HUES64 (cell line): ENCODE measurements around the gene CNTN3.

Experiments used
- H3K27ac ChIP-seq: 2 replicates; pipeline ENCODE4 v1.7.0; 2013; ENCODE audit warnings: low read depth, low read length, inconsistent platforms
- H3K27me3 ChIP-seq: 2 replicates; pipeline ENCODE4 v1.6.1; 2013; ENCODE audit warnings: mild to moderate bottlenecking, low read length; ENCODE audit not compliant: insufficient read depth
- H3K36me3 ChIP-seq: 2 replicates; pipeline ENCODE4 v1.6.1; 2013; ENCODE audit warnings: mild to moderate bottlenecking, low read length; ENCODE audit not compliant: insufficient read depth
- H3K4me1 ChIP-seq: 2 replicates; pipeline ENCODE4 v1.6.1; 2013; ENCODE audit warnings: mild to moderate bottlenecking, low read length, moderate library complexity; ENCODE audit not compliant: insufficient read depth
- H3K4me3 ChIP-seq: 2 replicates; pipeline ENCODE4 v1.5.1; 2013; ENCODE audit warnings: mild to moderate bottlenecking, low read length, moderate library complexity
- H3K9ac ChIP-seq: 2 replicates; pipeline ENCODE4 v1.6.1; 2013; ENCODE audit warnings: mild to moderate bottlenecking, low read depth, low read length
- H3K9me3 ChIP-seq: 2 replicates; pipeline ENCODE4 v1.6.1; 2013; ENCODE audit warnings: low read depth, low read length; ENCODE audit not compliant: insufficient read depth
- WGBS: fragments of 150-250, 120-280 bp; methylation state at CpG from one replicate; pipeline ENCODE4 v1.1.7; 2013; ENCODE audit warnings: missing lambda C conversion rate; 5-methylcytosine and 5-hydroxymethylcytosine counted together

Gene CNTN3

GRCh38 chr3:74633021-74633420, 18.6 kb upstream of the CNTN3 start:
- 89% methylated on average over 1 of the region's 1 CpG for WGBS
- no peaks in the 10 kb centered on the region for H3K27me3 ChIP-seq
- H3K4me3 ChIP-seq: no peak overlapping the region
- H3K4me1 ChIP-seq: no peaks in the 10 kb centered on the region
- no peaks in the 10 kb centered on the region for H3K36me3 ChIP-seq
- no peak overlapping the region for H3K9ac ChIP-seq
- no peak overlapping the region for H3K27ac ChIP-seq
- no peaks in the 10 kb centered on the region for H3K9me3 ChIP-seq

DNA sequence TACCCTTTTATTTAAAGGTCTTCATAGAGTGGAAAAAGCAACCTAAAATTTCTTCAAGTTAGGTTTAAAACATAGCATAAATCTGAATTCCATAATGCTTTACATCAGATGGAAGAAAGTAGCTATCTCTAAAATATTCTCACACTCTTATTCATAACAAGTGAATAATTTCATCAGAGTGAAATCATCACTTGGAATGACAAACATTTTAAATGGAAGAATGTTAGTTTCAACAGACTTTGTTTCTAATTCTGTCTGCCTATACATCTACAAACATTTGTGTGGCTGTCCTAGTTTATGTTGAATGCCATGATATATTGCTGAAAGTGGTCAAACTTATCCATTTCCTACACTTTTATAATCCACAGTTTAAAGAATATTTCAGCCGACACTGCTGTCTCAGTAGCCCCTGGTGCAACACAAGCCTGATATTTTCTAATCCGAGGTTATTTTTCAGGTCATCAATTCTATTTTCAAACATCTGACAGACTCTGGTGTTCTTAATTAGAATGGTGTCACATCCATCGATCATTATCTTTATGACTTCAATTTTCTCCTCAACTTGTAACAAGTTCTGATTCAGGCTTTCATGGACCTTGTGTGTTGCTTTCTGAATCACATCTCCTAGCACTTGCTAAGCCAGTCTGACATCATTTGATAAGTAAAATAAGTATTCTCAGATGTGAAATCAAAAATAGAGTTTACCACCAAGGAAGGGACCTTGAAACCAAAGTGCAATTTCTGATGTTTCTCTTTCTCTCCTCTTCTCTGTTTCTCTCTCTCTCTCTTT, 17.1 kb upstream of the CNTN3 start:
- no peaks in the 10 kb centered on the region for H3K27me3 ChIP-seq
- no peaks in the 10 kb centered on the region for H3K4me1 ChIP-seq
- no peak overlapping the region for H3K9ac ChIP-seq
- H3K27ac ChIP-seq: no peak overlapping the region
- no peaks in the 10 kb centered on the region for H3K36me3 ChIP-seq
- no peak overlapping the region for H3K4me3 ChIP-seq
- 85% methylated on average over 3 of the region's 3 CpGs for WGBS
- no peaks in the 10 kb centered on the region for H3K9me3 ChIP-seq

GRCh38 chr3:74630602-74631001, 16.1 kb upstream of the CNTN3 start:
- no peaks in the 10 kb centered on the region for H3K4me1 ChIP-seq

GRCh38 chr3:74626011-74626410, 11.6 kb upstream of the CNTN3 start:
- no peaks in the 10 kb centered on the region for H3K4me1 ChIP-seq
- H3K9me3 ChIP-seq: no peaks in the 10 kb centered on the region
- no peak overlapping the region for H3K9ac ChIP-seq
- WGBS: 93% methylated on average over 2 of the region's 2 CpGs
- no peak overlapping the region for H3K4me3 ChIP-seq
- no peak overlapping the region for H3K27ac ChIP-seq
- no peaks in the 10 kb centered on the region for H3K27me3 ChIP-seq
- no peaks in the 10 kb centered on the region for H3K36me3 ChIP-seq

More at GRCh38 chr3:74630602-74631001, 16.1 kb upstream of the CNTN3 start:
- H3K36me3 ChIP-seq: no peaks in the 10 kb centered on the region
- 94% methylated on average over 4 of the region's 4 CpGs for WGBS
- H3K9ac ChIP-seq: no peak overlapping the region
- no peaks in the 10 kb centered on the region for H3K9me3 ChIP-seq
- no peaks in the 10 kb centered on the region for H3K27me3 ChIP-seq
- no peak overlapping the region for H3K27ac ChIP-seq
- H3K4me3 ChIP-seq: no peak overlapping the region

GRCh38 chr3:74624301-74624700, 9.8 kb upstream of the CNTN3 start:
- Histone ChIP-seq H3K4me3 (no peak overlapping the region), H3K27ac (no peak overlapping the region), H3K9ac (no peak overlapping the region), H3K4me1 (no peaks in the 10 kb centered on the region), H3K9me3 (no peaks in the 10 kb centered on the region), H3K27me3 (no peaks in the 10 kb centered on the region), H3K36me3 (no peaks in the 10 kb centered on the region)
- WGBS: 83% methylated on average over 3 of the region's 3 CpGs

- Histone ChIP-seq H3K9ac (no peak overlapping the region), H3K9me3 (no peaks in the 10 kb centered on the region), H3K4me1 (no peaks in the 10 kb centered on the region), H3K36me3 (no peaks in the 10 kb centered on the region), H3K27ac (no peak overlapping the region), H3K4me3 (no peak overlapping the region), H3K27me3 (no peaks in the 10 kb centered on the region)
Measured at GRCh38 chr3:74623261-74623836, 8.9 kb upstream of the CNTN3 start.

- H3K9ac ChIP-seq: no peak overlapping the region
- 79% methylated on average over 1 of the region's 1 CpG for WGBS
- peaks cover 7% of the 10 kb centered on the region for H3K27me3 ChIP-seq
- H3K4me3 ChIP-seq: no peak overlapping the region
- H3K36me3 ChIP-seq: no peaks in the 10 kb centered on the region
- no peaks in the 10 kb centered on the region for H3K9me3 ChIP-seq
- no peak overlapping the region for H3K27ac ChIP-seq
- no peaks in the 10 kb centered on the region for H3K4me1 ChIP-seq
Measured at GRCh38 chr3:74621581-74621980, 7.1 kb upstream of the CNTN3 start.

DNA sequence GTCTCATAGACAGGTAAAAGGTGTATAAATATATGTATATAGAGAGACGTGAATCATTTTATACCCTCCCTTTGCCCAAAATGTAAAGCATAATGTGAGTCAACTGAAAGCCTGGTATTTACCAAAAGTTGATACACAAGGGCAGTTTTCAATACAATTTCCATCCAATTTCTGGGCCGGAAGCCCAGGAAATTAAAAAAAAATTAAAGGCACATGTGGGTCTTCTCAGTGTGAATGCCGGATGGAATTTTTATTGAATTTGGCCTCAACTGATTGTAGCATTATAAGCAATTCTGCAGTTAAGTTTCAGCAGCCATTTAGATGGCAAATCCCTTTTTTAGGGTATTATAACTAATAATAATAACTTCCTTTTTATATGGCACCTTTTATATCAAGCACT, 3.3 kb upstream of the CNTN3 start:
- no peak overlapping the region for H3K4me3 ChIP-seq
- H3K9ac ChIP-seq: no peak overlapping the region
- H3K4me1 ChIP-seq: peaks cover 5% of the 10 kb centered on the region
- no peaks in the 10 kb centered on the region for H3K9me3 ChIP-seq
- peaks cover 44% of the 10 kb centered on the region for H3K27me3 ChIP-seq
- 92% methylated on average over 3 of the region's 3 CpGs for WGBS
- H3K36me3 ChIP-seq: no peaks in the 10 kb centered on the region
- H3K27ac ChIP-seq: no peak overlapping the region

GRCh38 chr3:74613521-74614106, 845 bp downstream of the CNTN3 start:
- no peaks in the 10 kb centered on the region for H3K9me3 ChIP-seq
- H3K9ac ChIP-seq: no peak overlapping the region
- 54% methylated on average over 16 of the region's 16 CpGs for WGBS
- no peaks in the 10 kb centered on the region for H3K36me3 ChIP-seq
- H3K27ac ChIP-seq: no peak overlapping the region
- H3K27me3 ChIP-seq: peaks cover 70% of the 10 kb centered on the region
- peaks cover 5% of the 10 kb centered on the region for H3K4me1 ChIP-seq
- peak overlapping the region; percentile 60 for H3K4me3 ChIP-seq

- Histone ChIP-seq H3K9ac (no peak overlapping the region), H3K27ac (no peak overlapping the region), H3K27me3 (peaks cover 70% of the 10 kb centered on the region), H3K36me3 (no peaks in the 10 kb centered on the region), H3K4me3 (no peak overlapping the region), H3K9me3 (no peaks in the 10 kb centered on the region), H3K4me1 (peaks cover 5% of the 10 kb centered on the region)
- WGBS: 68% methylated on average over 1 of the region's 2 CpGs
Measured at GRCh38 chr3:74613060-74613459, 1.4 kb downstream of the CNTN3 start.

DNA sequence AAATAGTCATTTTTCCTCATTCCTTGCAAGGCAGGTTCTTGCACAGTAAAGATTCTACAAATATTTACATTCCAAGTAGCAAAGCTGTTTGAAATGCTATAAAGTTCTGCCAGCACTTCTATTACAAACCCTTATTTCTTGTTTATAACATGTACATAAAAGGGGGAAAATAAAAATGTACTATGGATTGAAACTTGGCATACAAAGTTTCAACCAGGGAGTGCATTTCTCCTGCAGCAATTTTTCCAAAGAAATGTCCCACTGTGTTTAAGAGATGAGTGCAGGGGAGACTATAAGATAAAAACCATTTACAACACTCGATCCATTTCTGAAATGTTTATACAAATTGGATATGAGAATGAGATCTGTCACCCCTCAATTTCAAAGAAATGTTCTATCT, 3.3 kb downstream of the CNTN3 start:
- no peaks in the 10 kb centered on the region for H3K36me3 ChIP-seq
- H3K4me3 ChIP-seq: no peak overlapping the region
- H3K27ac ChIP-seq: no peak overlapping the region
- WGBS: no CpG with 5 or more reads among the region's 1 CpG
- H3K9me3 ChIP-seq: no peaks in the 10 kb centered on the region
- no peak overlapping the region for H3K9ac ChIP-seq
- H3K4me1 ChIP-seq: peaks cover 5% of the 10 kb centered on the region
- H3K27me3 ChIP-seq: peaks cover 59% of the 10 kb centered on the region
